ENCODE data around the gene DNAH9.

Gene DNAH9

GRCh38 chr17:11917415-11917814 is 319.1 kb downstream of the DNAH9 start:
- no peak for DNase-seq (ENCODE audit: low read depth, low spot score)
- no peak overlapping the region for H3K4me3 ChIP-seq (ENCODE audit: low read depth, low read length)
- in situ Hi-C loops (cut with HindIII; ENCODE audit: low sequenced_read_pairs) = no loop called here
- TF ChIP-seq CTCF (IDR thresholded peaks at IDR 0.05; ENCODE audit: low read depth, low read length) = no peak

DNA sequence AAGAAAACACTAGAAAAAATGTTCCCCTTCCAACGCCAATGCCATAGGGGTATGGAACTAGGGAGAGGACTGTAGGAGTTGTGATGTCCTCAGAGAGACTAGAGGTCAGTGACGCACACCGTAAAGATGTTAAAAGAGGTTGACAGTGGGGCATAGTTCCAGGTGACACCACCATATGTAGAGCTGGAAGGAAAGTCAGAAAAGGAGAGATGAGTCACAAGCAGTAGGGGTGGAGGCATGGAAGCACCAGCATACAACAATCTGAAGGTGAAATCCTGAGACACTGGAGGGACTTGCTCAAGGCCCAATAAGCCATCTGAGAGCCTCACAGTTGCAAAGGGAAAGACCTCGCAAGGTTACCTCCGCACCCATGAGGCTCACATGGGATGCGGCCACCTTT is 323.0 kb downstream of the DNAH9 start:
- in situ Hi-C loops (cut with HindIII; ENCODE audit: low sequenced_read_pairs) = no loop called here
- no peak for DNase-seq (ENCODE audit: low read depth, low spot score)
- TF ChIP-seq CTCF (IDR thresholded peaks at IDR 0.05; ENCODE audit: low read depth, low read length) = no peak
- H3K4me3 ChIP-seq (ENCODE audit: low read depth, low read length) = no peak overlapping the region

- TF ChIP-seq CTCF (IDR thresholded peaks at IDR 0.05; ENCODE audit: low read depth, low read length) = no peak
- H3K4me3 ChIP-seq (ENCODE audit: low read depth, low read length) = no peak overlapping the region
- DNase-seq (ENCODE audit: low read depth, low spot score) = no peak
- in situ Hi-C loops (cut with HindIII; ENCODE audit: low sequenced_read_pairs) = no loop called here
Measured at GRCh38 chr17:11922638-11923037, 324.4 kb downstream of the DNAH9 start.

DNA sequence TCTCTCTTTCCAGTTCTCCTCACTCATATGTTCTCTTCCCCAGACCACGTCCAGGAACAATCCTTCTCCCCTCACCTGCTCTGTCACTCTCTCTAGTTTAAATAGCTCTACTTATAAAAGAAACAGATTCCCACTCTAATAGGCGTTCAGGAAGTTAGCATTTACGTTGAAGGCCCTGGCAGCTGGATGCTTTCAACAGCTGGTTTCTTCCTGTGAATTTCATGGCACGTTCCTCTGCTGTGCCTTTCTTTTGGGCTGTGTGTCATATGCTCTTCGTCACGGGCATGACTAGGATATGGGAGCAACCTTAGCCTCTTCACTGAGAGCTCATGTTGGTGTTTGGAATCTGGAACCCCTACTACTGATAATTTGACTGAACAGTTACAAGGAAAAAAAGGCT is 325.8 kb downstream of the DNAH9 start:
- TF ChIP-seq CTCF (IDR thresholded peaks at IDR 0.05; ENCODE audit: low read depth, low read length) = no peak
- no peak for DNase-seq (ENCODE audit: low read depth, low spot score)
- in situ Hi-C loops (cut with HindIII; ENCODE audit: low sequenced_read_pairs) = no loop called here

DNA sequence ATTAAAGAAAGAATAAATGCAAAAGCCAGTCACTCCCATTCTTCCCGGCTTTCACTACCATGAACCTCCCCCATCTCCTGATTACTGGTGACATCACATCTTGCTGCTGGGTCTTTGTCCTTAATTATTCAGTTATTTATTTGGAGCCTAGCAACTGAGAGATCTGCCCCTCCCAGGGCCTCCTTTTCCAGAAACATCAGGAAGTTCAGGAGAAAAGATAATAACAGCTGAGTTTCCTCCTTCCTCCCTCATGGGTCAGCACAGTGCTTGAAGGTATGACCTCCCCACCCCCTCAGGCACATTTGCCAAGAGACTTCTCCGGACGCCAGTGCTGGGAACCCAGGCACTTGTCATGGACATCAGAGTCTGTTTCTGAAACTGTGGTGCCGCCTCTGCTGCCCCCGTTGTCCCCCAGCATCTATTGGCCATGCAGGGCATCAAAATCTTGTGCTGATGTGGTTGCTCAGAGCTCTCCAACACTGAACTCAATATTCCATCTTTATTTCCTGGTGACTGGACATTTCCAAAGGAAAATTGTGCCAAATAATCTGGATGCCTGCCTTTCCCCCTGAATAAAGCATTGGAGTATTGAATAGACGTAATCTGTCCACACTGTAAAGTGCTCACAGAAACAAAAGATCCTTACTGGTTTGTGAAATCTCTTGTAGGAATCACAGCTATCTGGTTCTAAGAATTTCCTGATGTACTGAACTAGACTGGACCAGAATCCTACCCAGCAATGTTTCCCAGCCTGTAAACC is 327.2 kb downstream of the DNAH9 start:
- no peak for TF ChIP-seq CTCF (IDR thresholded peaks at IDR 0.05; ENCODE audit: low read depth, low read length)
- no peak overlapping the region for H3K4me3 ChIP-seq (ENCODE audit: low read depth, low read length)
- in situ Hi-C loops (cut with HindIII; ENCODE audit: low sequenced_read_pairs) = no loop called here
- no peak for DNase-seq (ENCODE audit: low read depth, low spot score)

More for the DNA sequence above, 325.8 kb downstream of the DNAH9 start:
- H3K4me3 ChIP-seq (ENCODE audit: low read depth, low read length) = no peak overlapping the region

DNA sequence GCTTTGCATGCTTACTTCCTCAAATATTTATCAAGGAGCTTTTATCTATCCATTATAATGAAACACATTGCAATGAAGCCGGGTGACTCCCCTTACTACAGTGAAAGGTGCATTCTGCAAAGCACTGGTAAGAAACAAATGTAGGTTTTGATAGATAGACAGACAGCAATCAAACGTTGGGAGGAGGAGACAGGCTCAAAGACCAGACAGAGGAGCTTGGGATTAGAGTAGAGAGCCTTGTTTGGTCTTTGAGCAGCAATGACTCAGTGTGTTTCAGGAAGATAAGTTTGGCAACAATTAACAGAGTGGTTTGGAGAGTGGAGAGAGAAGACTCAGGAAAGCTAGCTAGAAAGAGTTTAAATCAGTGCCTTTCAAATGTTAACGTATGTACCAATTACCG is 330.2 kb downstream of the DNAH9 start:
- in situ Hi-C loops (cut with HindIII; ENCODE audit: low sequenced_read_pairs) = no loop called here
- no peak overlapping the region for H3K4me3 ChIP-seq (ENCODE audit: low read depth, low read length)
- DNase-seq (ENCODE audit: low read depth, low spot score) = no peak
- TF ChIP-seq CTCF (IDR thresholded peaks at IDR 0.05; ENCODE audit: low read depth, low read length) = no peak
